Calu3 (cell line): ENCODE measurements around the gene RAD23B. TPM values are rescaled to one million over a fixed set of nuclear protein-coding genes. Genes with fewer than 3 reads are reported as not detected.
"Not testable (repeated sequence)": the region's sequence is repeated elsewhere in the genome, so short reads cannot be mapped to it uniquely, and the experiment has no call there.

Experiments used
- BruUV-seq: library from RNA; stranded (reverse); fragments of 400-500 nt; replicated peaks from 2 replicates; lab custom pipeline; 2021; lab: Mats Ljungman, UMichigan
- CTCF ChIA-PET: fragments of 300-600 bp; sonication (Branson Sonifier 250); formaldehyde crosslinking; loops from one replicate; lab custom pipeline; 2022; ENCODE audit warnings: antibody characterized with exemption; lab: Charles Lee
- DNase-seq: peaks from one replicate; pipeline ENCODE4 v3.0.0; 2022
- H3K27ac Mint-ChIP-seq: one replicate; pipeline ENCODE4 v1.8.0; 2022; ENCODE audit warnings: mixed read lengths; ENCODE audit not compliant: unreplicated experiment
- H3K27me3 Mint-ChIP-seq: one replicate; pipeline ENCODE4 v1.8.0; 2022; ENCODE audit warnings: mixed read lengths; ENCODE audit not compliant: unreplicated experiment
- H3K36me3 Mint-ChIP-seq: one replicate; pipeline ENCODE4 v1.8.0; 2022; ENCODE audit warnings: mild to moderate bottlenecking, moderate library complexity, mixed read lengths; ENCODE audit not compliant: insufficient read depth, unreplicated experiment
- H3K4me1 Mint-ChIP-seq: one replicate; pipeline ENCODE4 v1.8.0; 2022; ENCODE audit warnings: mild to moderate bottlenecking, low read depth, mixed read lengths; ENCODE audit not compliant: unreplicated experiment
- H3K4me3 Mint-ChIP-seq: one replicate; pipeline ENCODE4 v1.8.0; 2022; ENCODE audit warnings: mild to moderate bottlenecking, low read depth, moderate library complexity, mixed read lengths; ENCODE audit not compliant: unreplicated experiment
- H3K9me3 Mint-ChIP-seq: one replicate; pipeline ENCODE4 v1.8.0; 2022; ENCODE audit warnings: low read depth, mixed read lengths; ENCODE audit not compliant: unreplicated experiment
- CTCF ChIP-seq: fragments of 200-600 bp; IDR thresholded peaks from one replicate; pipeline ENCODE4 v1.8.0; 2022; ENCODE audit warnings: antibody characterized with exemption; ENCODE audit not compliant: unreplicated experiment
- intact Hi-C: fragments of 100-400 bp; cut with micrococcal nuclease; formaldehyde crosslinking; loops from one replicate; pipeline ENCODE4 v1.10.0; 2022; ENCODE audit not compliant: unreplicated experiment
- total RNA-seq: library from RNA; stranded (reverse); gene quantifications from 2 replicates; pipeline ENCODE4 v1.2.3, GENCODE V29; 2022

RAD23B gene
- total RNA-seq, 1 experiment from 2014 or later, result 82.3 TPM

GRCh38 chr9:107258919-107259318 lies 24.2 kb upstream of the RAD23B start:
- Mint-ChIP-seq H3K4me3 (no peak overlapping the region), H3K36me3 (no peaks in the 10 kb centered on the region), H3K27ac (no peak overlapping the region), H3K4me1 (peaks cover 10% of the 10 kb centered on the region), H3K27me3 (no peaks in the 10 kb centered on the region), H3K9me3 (no peaks in the 10 kb centered on the region)
- CTCF ChIA-PET, result interaction anchor here (0.6 kb wide), 1 partner anchor 1137 kb away, joined by 4 read pairs; no protein-coding TSS in a partner anchor
- BruUV-seq, result no TSS peak
- TF ChIP-seq CTCF, result no peak
- no peak for DNase-seq
- intact Hi-C loops, result no loop called here

DNA sequence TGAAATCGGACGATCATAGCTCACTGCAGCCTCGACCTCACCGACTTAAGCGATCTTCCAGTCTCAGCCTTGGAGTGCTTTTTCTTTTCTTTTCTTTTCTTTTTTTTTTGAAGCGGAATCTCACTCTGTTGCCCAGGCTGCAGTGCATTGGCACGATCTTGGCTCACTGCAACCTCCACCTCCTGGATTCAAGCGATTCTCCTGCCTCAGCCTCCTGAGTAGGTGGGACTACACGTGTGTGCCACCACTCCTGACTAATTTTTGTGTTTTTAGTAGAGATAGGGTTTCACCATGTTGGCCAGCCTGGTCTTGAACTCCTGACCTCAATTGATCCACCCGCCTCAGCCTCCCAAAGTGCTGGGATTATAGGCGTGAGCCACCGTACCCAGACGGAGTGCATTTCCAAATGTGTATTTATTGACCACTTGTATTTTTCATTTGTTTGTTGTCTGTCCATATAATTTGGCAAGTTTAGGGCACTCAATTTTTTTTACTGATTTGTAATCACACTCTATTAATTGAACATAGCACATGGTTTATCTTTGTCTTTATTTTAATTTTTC lies 23.2 kb upstream of the RAD23B start:
- intact Hi-C loops, H3K36me3 Mint-ChIP-seq, H3K9me3 Mint-ChIP-seq, DNase-seq, BruUV-seq, H3K27ac Mint-ChIP-seq, H3K27me3 Mint-ChIP-seq, H3K4me3 Mint-ChIP-seq: not testable (repeated sequence)
- CTCF ChIA-PET, result interaction anchor here (1.1 kb wide), 1 partner anchor 11 kb away, joined by 3 read pairs; no protein-coding TSS in a partner anchor
- peaks cover 10% of the 10 kb centered on the region for H3K4me1 Mint-ChIP-seq

DNA sequence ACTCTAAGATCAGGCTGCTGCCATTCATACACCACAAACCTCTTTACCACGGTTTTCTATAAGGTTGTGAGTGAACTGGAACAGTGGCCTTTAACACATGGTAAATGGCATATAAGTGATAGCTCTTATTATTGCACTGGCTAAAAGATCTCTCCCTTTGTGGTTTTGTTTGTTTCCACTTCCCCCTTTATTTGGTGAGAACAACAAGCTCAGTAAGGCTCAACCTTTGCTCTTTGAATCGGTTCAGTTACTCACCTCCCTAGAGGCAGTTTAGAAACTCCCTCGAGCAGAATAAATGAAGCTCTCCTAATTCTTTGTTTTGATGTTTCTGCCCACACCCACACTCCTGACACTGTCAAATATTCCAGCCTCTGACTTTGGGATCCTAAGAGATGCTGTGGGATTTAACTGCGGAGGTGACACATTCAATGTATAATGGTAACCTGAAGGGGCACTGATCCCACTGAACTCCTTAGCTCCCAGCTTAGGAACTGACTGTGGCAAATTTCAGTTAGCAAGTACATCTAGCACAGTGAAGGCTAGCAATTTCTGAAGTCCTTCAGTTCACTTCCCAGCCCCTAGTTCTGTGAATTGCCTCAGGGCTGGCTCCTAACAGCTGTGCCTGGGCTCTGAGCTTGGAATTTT lies 22.5 kb upstream of the RAD23B start:
- no peak for TF ChIP-seq CTCF
- no peaks in the 10 kb centered on the region for H3K27me3 Mint-ChIP-seq
- H3K4me3 Mint-ChIP-seq, result no peak overlapping the region
- H3K27ac Mint-ChIP-seq, result no peak overlapping the region
- H3K4me1 Mint-ChIP-seq, result peaks cover 10% of the 10 kb centered on the region
- intact Hi-C loops, result no loop called here
- no peak for DNase-seq
- BruUV-seq, result no TSS peak
- CTCF ChIA-PET, result interaction anchor here (1.1 kb wide), 1 partner anchor 11 kb away, joined by 3 read pairs; no protein-coding TSS in a partner anchor
- no peaks in the 10 kb centered on the region for H3K9me3 Mint-ChIP-seq
- no peaks in the 10 kb centered on the region for H3K36me3 Mint-ChIP-seq

- H3K4me1 Mint-ChIP-seq, result peaks cover 10% of the 10 kb centered on the region
- no peak for TF ChIP-seq CTCF
- H3K27me3 Mint-ChIP-seq, result no peaks in the 10 kb centered on the region
- intact Hi-C loops, result no loop called here
- BruUV-seq, result no TSS peak
- no peak overlapping the region for H3K27ac Mint-ChIP-seq
- no peaks in the 10 kb centered on the region for H3K36me3 Mint-ChIP-seq
- H3K4me3 Mint-ChIP-seq, result no peak overlapping the region
- no peak for DNase-seq
- CTCF ChIA-PET, result no interaction called here
- no peaks in the 10 kb centered on the region for H3K9me3 Mint-ChIP-seq
These were observed 22.0 kb upstream of the RAD23B start for GRCh38 chr9:107261106-107261505.

GRCh38 chr9:107263289-107263688 lies 19.8 kb upstream of the RAD23B start:
- Mint-ChIP-seq H3K36me3 (no peaks in the 10 kb centered on the region), H3K4me1 (peaks cover 10% of the 10 kb centered on the region), H3K27ac (no peak overlapping the region), H3K9me3 (no peaks in the 10 kb centered on the region), H3K4me3 (no peak overlapping the region), H3K27me3 (no peaks in the 10 kb centered on the region)
- no peak for DNase-seq
- intact Hi-C loops, result no loop called here
- TF ChIP-seq CTCF, result no peak
- no TSS peak for BruUV-seq
- CTCF ChIA-PET, result no interaction called here
